Measurements from ENCODE around the gene CAMK2G.
"Not testable (repeated sequence)": the region's sequence is repeated elsewhere in the genome, so short reads cannot be mapped to it uniquely, and the experiment has no call there.

The CAMK2G gene

DNA sequence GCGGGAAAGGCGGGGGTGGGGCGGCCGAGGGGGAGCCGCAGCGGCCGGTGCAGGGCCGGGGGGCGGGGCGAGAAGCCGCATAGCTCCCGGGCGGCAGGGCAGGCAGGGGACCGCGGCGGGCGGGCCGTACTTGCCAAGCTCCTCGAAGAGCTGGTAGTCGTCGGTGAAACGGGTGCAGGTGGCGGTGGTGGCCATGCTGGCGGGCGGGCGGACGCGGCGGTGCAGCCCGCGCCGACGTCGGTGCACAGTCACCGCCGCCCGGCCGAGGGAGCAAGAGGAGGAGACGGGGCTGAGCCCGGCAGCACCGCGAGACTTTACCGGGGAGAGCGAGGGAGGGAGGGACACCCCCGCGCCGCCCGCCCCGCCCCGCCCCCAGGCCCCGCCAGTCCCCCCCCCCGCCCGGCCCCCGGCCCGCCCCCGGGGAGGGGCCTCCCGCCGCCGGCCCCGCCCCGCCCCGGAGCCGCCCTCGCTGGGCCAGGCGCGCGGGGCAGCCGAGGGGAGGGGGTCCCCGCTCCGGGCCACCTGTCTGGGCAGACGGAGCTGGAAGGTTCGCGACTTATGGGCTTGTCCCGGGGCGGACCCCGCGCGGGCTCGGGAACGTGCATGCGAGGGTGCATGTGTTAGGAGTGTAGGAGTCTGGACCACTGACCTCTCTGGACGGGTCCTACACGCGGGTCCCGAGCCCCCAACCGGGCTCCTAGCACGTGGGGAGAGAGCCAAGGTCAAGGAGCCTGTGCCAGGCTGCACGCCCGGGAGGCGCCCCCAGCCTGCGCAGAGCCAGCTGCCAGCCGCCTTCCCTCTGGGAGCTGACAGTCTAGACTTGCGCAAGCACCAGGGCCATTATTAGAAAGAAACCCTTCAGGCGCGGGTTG lies at the start of gene CAMK2G:
Gene CAMK2G, minus strand, starts transcription at position 289 of the 872 bp plus-strand sequence. Its CDS starts 94 bp downstream, at position 195.
- DNase-seq = peak; percentile 89

GRCh38 chr10:73922864-73923133 lies 48.4 kb upstream of the CAMK2G start:
- DNase-seq = no peak

GRCh38 chr10:73922007-73922863 lies 47.9 kb upstream of the CAMK2G start:
- DNase-seq = no peak

DNA sequence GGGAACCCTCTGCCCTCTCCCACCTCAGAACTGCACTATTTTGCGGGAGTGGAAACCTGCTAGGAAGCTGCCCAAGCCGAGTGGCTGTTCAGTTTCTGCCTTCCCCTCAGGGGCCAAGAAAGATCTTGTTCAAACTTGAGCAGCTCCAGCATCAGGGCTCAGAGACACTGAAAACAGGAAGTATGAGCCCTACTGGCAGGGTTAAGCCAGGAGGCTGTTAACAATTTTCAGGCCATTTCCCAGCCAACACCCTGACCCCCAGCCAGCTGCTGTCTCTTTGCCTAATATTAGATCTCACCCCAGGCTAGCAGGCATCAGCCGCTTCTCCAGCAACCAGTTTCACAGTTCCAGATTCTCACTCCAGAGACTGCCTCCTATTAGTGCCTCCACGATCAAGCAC lies 45.7 kb upstream of the CAMK2G start:
- no peak for DNase-seq

- DNase-seq = not testable (repeated sequence)
Observed at GRCh38 chr10:73919481-73919880, 45.1 kb upstream of the CAMK2G start.

DNA sequence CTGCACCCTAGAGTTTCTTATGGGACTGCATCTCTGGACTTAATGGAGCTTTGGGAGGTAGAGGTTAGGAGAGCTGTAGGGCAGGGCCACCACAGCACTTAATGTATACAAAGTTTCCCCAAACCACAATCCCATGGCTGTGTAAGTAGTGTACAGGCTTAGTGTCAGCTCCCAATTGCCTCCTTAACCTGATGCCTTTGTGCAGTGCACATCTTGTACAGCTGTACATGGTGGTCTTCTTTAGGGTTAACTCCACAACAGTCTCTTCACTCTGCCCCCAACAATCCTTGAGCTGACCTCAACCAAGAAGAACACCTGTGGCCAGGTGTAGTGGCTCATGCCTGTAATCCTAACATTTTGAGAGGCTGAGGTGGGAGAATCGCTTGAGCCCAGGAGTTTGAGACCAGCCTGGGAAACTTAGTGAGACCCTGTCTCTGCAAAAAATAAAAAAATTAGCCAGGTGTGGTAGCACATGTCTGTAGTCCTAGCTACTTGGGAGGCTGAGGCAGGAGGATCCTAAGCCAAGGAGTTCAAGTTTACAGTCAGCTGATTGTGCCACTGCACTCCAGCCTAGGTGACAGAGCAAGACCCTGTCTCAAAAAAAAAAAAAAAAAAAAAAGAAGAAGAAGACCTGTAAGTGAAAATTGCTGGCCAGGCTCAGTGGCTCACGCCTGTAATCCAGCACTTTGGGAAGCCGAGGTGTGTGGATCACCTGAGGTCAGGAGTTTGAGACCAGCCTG lies 43.4 kb upstream of the CAMK2G start:
- DNase-seq = no peak

DNA sequence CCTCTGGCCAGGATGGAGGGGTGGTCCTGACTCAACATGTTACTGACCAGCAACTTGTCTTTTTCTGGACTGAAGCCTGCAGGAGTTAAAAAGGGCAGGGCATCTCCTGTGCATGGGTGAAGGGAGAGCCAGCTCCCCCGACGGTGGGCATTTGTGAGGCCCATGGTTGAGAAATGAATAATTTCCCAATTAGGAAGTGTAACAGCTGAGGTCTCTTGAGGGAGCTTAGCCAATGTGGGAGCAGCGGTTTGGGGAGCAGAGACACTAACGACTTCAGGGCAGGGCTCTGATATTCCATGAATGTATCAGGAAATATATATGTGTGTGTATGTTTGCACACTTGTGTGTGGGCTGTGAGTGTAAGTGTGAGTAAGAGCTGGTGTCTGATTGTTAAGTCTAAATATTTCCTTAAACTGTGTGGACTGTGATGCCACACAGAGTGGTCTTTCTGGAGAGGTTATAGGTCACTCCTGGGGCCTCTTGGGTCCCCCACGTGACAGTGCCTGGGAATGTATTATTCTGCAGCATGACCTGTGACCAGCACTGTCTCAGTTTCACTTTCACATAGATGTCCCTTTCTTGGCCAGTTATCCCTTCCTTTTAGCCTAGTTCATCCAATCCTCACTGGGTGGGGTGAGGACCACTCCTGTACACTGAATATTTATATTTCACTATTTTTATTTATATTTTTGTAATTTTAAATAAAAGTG lies 42.6 kb upstream of the CAMK2G start:
- DNase-seq = no peak

- no peak for DNase-seq
Observed at GRCh38 chr10:73915206-73915851, 41.0 kb upstream of the CAMK2G start.

DNA sequence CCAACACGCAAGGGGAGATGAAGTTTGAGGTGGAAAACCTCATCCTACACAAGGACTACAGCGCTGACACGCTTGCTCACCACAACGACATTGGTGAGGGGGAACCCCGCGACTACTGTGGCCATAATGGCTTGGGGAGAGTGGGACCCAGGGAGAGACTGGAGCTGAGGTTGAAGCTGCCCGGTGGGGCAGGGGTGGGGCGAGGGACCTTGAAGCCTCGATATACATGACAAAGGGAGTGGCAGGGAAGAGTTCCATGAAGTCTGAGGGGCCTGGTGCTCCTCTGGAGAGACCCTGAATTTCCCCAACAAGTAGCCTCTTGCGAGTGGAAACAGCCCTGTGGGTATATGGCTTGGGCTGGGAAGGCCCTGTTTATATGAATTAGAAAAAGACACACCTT lies 39.7 kb upstream of the CAMK2G start:
- no peak for DNase-seq

GRCh38 chr10:73911553-73912004 lies 37.2 kb upstream of the CAMK2G start:
- DNase-seq = no peak

- DNase-seq = peak; percentile 74
Observed at GRCh38 chr10:73910764-73911552, 36.6 kb upstream of the CAMK2G start, which contains the start of gene PLAU. TSS of gene PLAU (plus strand) at chr10:73911132. CDS start at chr10:73911556, 424 bp downstream.

DNA sequence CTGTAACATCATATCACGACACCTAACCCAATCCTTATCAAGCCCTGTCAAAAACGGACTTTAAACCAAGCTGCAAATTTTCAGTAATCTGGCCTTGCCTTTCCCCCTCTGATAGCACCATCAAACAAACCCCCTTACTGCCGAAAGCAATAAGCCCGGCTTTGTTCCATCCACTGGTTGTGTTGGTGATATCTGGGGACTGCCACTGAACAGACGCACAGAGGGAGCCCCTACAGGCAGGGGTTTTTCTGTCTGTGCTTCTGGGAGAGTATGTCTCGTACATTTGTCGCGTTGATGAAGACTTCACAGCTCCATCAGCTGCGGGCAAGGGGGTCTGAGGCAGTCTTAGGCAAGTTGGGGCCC lies 36.0 kb upstream of the CAMK2G start:
- no peak for DNase-seq

- no peak for DNase-seq
Observed at GRCh38 chr10:73909540-73910115, 35.3 kb upstream of the CAMK2G start.

GRCh38 chr10:73908853-73909539 lies 34.6 kb upstream of the CAMK2G start:
- no peak for DNase-seq

- no peak for DNase-seq
Observed at GRCh38 chr10:73907841-73908517, 33.6 kb upstream of the CAMK2G start.

DNA sequence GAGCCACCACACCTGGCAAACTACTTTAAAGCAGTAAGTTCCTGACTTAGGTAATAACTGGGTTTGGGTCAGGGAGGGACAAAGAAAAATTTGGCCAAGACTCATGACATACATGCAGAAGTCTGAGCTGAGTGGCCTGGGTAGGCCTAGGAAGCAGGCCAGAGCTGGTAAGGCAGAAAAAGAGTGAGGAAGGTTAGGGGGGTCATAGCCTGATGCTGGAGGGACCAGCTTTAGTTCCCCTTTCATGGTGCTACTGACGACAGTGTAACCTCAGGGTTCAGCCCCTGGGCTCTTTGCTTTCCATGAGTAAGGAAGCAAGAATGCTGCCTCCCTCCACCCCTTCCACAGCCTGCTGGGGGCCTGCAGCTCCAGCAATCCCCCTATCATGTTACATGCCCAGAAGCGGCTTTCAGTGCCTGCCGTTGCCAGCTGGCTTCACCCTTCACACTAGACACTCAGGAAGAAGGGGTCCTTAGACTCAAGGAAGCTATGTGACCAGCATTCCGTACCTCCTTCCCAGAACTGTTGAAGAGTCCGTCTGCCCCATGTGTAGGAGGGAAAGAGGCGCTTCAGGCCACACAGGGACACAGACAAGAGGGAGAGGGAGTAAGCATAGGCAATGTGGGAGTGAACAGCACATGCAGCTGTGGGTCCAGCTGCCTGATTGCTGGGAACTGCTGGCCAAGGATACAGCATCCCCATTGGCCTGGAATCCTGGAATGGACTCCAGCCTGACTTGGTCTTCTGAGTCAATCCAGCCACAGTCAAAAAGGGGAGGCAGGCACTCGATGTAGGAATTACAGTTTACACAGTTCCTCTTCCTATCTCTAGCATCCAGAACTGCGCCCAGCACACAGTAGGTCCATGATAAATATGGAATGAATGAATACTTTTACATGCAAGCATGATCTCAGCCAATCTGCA lies 32.4 kb upstream of the CAMK2G start:
- peak; percentile 87 for DNase-seq

DNA sequence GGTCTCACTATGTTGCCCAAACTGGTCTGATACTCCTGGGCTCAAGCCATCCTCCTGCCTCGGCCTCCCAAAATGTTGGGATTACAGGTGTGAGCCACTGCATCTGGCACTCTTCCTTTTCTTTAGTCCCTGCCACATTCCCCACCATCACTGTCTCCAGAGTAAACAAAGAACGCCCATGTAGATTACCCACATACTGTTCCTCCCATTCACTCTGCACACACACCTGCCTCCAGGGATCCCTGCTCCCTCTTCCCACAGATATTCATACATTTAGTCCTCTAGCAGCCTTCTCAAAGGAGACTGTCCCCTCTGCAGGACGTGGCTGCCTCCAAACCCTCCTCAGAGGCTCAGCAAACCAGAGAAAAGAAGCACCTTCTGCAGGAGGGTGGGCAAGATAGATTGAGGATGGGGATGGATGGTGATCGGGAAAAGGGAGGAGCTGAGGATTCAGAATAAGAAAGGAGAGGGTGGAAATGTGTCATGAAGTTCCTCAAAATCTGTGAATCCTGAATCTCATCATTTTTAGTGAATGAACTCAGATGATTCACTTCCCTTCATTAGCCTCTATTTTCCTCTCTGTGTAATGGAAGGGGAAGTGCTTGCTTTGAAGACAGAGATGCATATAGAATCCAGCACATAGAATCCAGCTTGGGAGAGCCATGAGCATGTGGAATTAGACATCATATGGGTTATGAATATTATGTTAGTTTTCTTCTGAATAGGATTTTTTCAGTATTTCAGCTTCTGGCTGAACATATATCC lies 31.1 kb upstream of the CAMK2G start:
- DNase-seq = no peak

DNA sequence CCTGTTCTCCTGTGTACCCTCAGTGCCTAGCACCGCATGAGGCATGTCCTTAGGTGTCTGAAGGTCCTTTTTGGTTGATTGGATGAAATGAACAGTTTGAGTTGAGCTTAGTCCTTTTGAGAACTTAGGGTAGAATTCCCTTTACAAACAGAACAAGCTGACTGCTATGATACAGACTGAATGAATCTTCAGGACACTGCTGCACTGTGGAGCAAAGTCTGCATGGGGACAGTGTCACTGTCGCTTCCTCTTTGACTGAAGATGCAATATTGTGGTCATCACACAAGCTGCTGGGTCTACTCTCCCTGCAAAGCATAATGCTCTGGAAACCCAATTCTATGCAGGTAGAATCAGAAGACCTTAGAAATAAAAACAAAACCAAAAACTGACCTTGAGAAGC lies 28.0 kb upstream of the CAMK2G start:
- no peak for DNase-seq

Measured in right forelimb (tissue), 1 donor.